ENCODE measurements around the gene RIBC2.

DNA sequence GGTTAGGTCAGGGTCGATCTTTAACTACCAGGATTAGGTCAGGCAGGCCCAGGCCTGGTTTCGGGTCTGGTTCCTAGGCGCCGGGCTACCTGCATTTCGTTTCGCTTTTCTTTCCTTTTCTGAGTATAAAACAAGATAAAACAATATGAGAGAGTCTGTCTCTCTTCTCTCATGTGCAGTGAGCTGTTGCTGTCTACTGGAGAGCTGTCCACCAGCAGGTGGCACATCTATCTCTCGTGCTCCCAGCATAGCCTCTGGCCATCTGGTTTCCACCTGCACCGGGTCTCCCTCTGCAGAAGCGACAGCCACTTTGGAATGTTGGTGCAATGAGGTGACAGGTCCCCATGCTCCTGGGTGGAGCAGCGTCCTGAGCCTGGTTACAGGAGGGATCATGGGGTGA lies 27.6 kb downstream of the RIBC2 start:
- no peak for TF ChIP-seq EZH2 (IDR thresholded peaks at IDR 0.05; ENCODE audit: low read length, unreplicated experiment)
- TF ChIP-seq, protein P1, sequence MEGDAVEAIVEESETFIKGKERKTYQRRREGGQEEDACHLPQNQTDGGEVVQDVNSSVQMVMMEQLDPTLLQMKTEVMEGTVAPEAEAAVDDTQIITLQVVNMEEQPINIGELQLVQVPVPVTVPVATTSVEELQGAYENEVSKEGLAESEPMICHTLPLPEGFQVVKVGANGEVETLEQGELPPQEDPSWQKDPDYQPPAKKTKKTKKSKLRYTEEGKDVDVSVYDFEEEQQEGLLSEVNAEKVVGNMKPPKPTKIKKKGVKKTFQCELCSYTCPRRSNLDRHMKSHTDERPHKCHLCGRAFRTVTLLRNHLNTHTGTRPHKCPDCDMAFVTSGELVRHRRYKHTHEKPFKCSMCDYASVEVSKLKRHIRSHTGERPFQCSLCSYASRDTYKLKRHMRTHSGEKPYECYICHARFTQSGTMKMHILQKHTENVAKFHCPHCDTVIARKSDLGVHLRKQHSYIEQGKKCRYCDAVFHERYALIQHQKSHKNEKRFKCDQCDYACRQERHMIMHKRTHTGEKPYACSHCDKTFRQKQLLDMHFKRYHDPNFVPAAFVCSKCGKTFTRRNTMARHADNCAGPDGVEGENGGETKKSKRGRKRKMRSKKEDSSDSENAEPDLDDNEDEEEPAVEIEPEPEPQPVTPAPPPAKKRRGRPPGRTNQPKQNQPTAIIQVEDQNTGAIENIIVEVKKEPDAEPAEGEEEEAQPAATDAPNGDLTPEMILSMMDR (conservative IDR thresholded peaks at IDR 0.05; ENCODE audit: low read depth, low read length), result peak; percentile 78

Measured in PC-3 (cell line).